ENCODE measurements around the gene PRR35. TPM values are rescaled to one million over a fixed set of nuclear protein-coding genes. Genes with fewer than 3 reads are reported as not detected.
A peak's percentile ranks its signal among the peaks of the same experiment; 100 is the strongest.

The PRR35 gene
- total and polyA plus RNA-seq, 3 donors from 2014 or later: 1.7 to 7.2 (median 5.0) TPM

- WGBS, 2 donors: 37 to 46% methylated on average over 14 to 33 of the region's 35 CpGs
- DNase-seq: no peak
- intact Hi-C loops (cut with DNase I; ENCODE audit: low total_unique reads): no loop called here
Measured at GRCh38 chr16:565419-566330, 5.5 kb downstream of the PRR35 start.

GRCh38 chr16:566475-567372, 6.5 kb downstream of the PRR35 start, which contains the start of gene NHLRC4:
Gene NHLRC4, plus strand, starts transcription at chr16:567005. Its CDS starts 1,043 bp downstream, at chr16:568048.
- peaks cover 53% of the 10 kb centered on the region for H3K4me1 ChIP-seq
- intact Hi-C loops (cut with DNase I; ENCODE audit: low total_unique reads): no loop called here
- H3K27ac ChIP-seq: peak within 1 kb of the TSS; percentile 29 to 71

More at GRCh38 chr16:565419-566330, 5.5 kb downstream of the PRR35 start:
- H3K9me3 ChIP-seq: no peaks in the 10 kb centered on the region
- no peak overlapping the region for H3K4me3 ChIP-seq
- H3K4me1 ChIP-seq: peaks cover 51% of the 10 kb centered on the region
- H3K27ac ChIP-seq: no peak overlapping the region
- TF ChIP-seq POLR2A (IDR thresholded peaks at IDR 0.05): no peak
- no peaks in the 10 kb centered on the region for H3K36me3 ChIP-seq (ENCODE audit: low read depth, missing control alignments)
- H3K27me3 ChIP-seq: no peaks in the 10 kb centered on the region

GRCh38 chr16:567373-568256, 7.4 kb downstream of the PRR35 start:
- DNase-seq: no peak
- Histone ChIP-seq H3K27me3 (no peaks in the 10 kb centered on the region), H3K36me3 (ENCODE audit: low read depth, missing control alignments) (no peaks in the 10 kb centered on the region), H3K27ac (peak overlapping the region; percentile 29 to 71), H3K4me1 (peaks cover 53% of the 10 kb centered on the region), H3K9me3 (no peaks in the 10 kb centered on the region), H3K4me3 (no peak overlapping the region)
- TF ChIP-seq CTCF (IDR thresholded peaks at IDR 0.05) (no peak), POLR2A (IDR thresholded peaks at IDR 0.05) (no peak)
- intact Hi-C loops (cut with DNase I; ENCODE audit: low total_unique reads): no loop called here
- 63 to 67% methylated on average over 2 to 34 of the region's 35 CpGs for WGBS, 2 donors

More at GRCh38 chr16:566475-567372, 6.5 kb downstream of the PRR35 start, which contains the start of gene NHLRC4:
- Histone ChIP-seq H3K36me3 (ENCODE audit: low read depth, missing control alignments) (no peaks in the 10 kb centered on the region), H3K27me3 (no peaks in the 10 kb centered on the region), H3K4me3 (no peak within 1 kb of the TSS), H3K9me3 (no peaks in the 10 kb centered on the region)
- peak; percentile 92 for DNase-seq
- no peak for TF ChIP-seq CTCF (IDR thresholded peaks at IDR 0.05)
- no peak for TF ChIP-seq POLR2A (IDR thresholded peaks at IDR 0.05)
- WGBS, 2 donors: 12 to 36% methylated on average over 19 to 26 of the region's 26 CpGs

- no peak for DNase-seq
- H3K9me3 ChIP-seq: no peaks in the 10 kb centered on the region
- peaks cover 53% of the 10 kb centered on the region for H3K4me1 ChIP-seq
- no peak for TF ChIP-seq CTCF (IDR thresholded peaks at IDR 0.05)
- no peak for TF ChIP-seq POLR2A (IDR thresholded peaks at IDR 0.05)
- no peaks in the 10 kb centered on the region for H3K27me3 ChIP-seq
- 57% methylated on average over 8 to 9 of the region's 11 CpGs for WGBS, 2 donors
- intact Hi-C loops (cut with DNase I; ENCODE audit: low total_unique reads): no loop called here
- no peak overlapping the region for H3K4me3 ChIP-seq
- H3K36me3 ChIP-seq (ENCODE audit: low read depth, missing control alignments): no peaks in the 10 kb centered on the region
- H3K27ac ChIP-seq: peak overlapping the region; percentile 1 to 79
Measured at GRCh38 chr16:568401-569258, 8.4 kb downstream of the PRR35 start.
